HG02981 (cell line): ENCODE measurements around the gene SSC5D.

Experiments
- ATAC-seq: cut with Tn5 transposase; IDR thresholded peaks from one replicate; pipeline ENCODE4 v1.9.1; 2021; ENCODE audit warnings: mild to moderate bottlenecking, moderate library complexity; ENCODE audit not compliant: unreplicated experiment

Gene SSC5D

DNA sequence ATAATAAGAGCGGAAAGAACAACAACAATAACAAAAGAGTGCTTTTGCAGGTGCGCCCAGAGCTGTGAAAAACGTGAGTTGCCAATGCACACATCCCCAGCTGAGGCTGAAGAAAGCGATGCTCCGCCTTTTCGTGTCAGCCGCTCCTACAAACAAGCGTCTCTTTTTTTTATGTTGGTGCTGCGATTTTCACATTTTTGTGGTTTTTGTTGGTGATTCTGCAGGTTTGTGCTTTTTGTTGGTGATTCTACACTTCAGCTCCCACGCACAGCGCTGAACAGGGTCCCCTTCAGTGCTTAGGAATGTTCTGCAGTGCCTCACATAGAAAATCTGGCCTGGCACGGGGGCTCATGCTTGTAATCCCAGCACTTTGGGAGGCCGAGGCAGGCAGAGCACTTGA is 64.4 kb downstream of the SSC5D start:
- no peak for ATAC-seq

DNA sequence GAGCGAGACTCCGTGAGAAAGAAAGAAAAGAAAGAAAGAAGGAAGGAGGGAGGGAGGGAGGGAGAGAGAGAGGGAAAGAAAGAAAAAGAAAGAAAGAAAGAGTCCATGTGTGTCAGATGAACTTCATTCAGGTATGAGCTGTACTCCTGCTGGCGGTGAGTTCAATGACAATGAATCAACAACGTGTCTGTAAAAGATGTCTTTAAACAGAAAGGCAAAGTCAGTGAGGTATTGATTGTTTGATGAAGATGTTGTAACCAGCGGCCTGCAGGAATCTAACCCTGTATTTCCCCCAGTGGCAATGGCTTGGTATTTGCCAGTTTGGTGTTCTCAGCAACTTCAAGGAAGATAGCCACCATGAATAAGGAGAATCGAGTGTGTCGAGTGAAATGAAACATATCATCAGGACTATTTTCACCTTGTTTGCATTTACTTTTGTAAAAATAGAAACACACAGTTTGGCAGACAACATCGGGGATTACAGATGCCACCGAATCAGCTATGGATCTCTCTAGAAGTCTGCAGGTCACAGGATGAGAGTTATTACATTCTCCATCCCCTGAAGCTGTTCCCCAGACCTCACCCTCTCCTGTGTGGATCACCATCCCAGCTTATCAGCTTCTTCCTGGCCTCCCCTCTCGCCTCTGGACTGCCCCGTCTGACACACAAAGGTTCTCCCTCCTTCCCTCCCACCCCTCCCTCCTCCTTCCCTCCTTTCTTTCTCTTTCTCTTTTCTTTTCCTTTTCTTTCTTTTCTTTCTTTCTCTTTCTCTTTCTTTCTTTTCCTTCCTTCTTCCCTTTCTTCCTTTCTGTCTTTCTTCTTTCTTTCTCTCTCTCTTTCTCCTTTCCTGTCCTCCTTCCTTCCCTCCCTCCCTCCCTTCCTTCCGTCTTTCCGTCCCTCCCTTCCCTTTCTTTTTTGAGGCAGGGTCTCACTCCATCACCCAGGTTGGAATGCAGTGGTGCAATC is 65.3 kb downstream of the SSC5D start:
- no peak for ATAC-seq

DNA sequence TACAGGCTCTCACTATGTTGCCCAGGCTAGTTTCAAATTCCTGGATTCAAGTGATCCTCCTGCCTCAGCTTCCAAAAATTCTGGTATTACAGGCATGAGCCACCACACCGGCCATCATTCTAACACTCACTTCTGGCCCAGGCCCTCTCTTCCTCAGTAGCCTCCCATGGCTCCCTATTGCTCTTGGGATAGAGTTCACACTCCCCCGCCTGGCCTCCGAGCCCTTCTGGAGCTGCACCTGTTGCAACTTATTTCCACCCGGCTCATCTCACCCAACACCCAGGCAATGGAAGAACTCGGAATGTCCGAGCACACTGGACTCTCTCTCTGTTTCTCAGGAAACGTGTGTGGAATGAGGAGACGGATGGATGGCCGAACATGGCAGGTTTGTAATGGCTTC is 66.1 kb downstream of the SSC5D start:
- ATAC-seq, result no peak

DNA sequence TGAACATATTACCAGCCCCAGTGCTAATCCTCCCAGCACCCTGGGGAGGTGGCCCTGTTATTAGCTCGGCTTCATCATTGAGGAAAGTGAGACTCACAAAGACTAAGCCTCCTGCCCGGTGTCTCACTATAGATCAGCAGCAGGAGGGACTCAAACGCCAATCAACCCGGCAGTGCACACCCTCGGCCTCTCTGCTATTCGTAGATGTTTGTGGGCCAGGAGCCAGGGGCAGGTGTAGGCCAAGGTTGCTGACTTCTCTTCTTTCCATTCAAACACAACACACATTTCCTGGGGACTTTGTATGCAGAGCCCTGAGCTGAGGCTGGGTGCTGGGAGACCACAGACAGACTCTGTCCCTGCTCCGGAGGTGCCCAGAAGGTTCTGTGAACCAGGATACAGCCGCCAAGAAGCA is 66.5 kb downstream of the SSC5D start:
- no peak for ATAC-seq

DNA sequence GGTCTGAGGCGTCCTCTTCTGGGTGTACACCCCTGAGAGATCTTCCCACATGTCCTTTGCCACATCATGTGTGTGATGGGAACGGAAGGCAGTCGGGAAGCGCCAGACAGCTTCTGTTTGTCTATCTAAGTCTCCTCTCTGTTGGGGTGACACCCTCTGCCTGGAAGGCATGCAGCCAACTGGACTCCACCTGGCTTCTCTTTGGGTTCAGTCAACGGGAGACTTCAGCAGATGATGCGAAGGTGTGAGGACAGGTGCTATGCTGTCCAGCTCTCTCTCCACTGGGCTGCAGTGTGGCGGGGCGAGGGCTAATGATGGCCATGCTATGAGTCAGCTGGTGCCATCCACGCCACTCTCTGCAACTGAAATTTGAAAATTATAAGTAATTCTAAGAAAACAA is 71.4 kb downstream of the SSC5D start:
- no peak for ATAC-seq

DNA sequence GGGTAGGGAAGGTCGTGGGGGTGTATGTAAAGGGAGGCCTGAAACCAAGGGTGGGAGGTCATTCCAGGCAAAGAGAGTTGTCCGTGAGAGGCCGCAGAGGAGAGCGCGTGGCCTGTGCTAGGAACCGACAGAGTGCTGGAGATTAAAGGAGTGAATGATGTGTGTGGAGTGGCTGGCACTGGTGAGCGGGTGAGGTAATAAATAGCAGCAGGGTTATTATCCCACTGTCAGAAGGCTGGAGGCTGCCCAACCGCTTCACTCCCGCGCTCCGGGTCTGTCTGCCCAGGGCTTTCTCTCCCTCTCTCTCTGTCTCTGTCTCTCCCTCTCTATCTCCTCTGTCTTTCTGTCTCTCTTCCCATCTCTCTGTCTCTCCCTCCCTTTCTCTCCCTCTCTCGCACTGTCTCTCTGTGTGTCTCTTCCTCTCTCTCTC is 75.0 kb downstream of the SSC5D start:
- no peak for ATAC-seq

DNA sequence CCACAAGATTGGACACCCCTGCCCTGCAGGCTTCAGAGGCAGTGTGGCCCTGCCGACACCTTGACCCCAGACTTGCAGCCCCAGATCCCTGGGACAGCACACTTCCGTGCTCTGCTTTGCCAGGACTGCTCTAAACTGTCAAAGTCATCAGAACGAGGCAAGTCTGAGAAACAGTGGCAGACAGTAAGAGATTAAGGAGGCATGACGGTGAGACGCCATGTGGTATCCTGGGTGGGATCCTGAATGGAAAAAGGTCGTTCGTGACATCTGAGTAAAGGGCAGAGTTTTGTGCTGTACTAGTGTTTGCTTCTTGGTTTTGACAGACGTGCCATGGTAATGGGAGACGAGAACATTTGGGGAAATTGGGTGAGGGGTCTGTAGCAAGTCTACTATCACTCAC is 78.6 kb downstream of the SSC5D start:
- ATAC-seq, result no peak

DNA sequence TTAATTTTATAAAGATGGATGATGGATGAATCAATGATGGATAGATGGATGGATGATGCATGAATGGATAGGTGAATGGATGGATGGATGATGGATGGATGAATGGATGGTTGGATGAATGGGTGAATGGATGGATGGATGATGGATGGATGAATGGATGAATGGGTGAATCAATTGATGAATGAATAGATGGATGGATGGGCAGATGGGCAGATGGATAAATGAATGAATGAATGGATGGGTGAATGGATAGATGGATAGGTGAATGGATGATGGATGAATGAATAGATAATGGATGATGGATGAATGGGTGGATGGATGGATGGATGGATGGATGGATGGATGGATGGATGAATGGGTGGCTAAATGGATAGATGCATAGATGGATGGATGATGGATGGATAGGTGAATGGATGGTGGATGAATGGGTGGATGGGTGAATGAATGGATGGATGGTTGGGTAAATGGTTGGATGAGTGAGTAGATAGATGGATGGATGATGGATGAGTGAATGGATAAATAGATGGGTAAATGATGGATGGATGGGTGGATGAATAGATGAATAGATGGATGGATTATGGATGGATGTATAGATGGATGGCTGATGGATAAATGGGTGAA is 79.6 kb downstream of the SSC5D start:
- ATAC-seq, result no peak
